ENCODE measurements around the gene EML1.

DNA sequence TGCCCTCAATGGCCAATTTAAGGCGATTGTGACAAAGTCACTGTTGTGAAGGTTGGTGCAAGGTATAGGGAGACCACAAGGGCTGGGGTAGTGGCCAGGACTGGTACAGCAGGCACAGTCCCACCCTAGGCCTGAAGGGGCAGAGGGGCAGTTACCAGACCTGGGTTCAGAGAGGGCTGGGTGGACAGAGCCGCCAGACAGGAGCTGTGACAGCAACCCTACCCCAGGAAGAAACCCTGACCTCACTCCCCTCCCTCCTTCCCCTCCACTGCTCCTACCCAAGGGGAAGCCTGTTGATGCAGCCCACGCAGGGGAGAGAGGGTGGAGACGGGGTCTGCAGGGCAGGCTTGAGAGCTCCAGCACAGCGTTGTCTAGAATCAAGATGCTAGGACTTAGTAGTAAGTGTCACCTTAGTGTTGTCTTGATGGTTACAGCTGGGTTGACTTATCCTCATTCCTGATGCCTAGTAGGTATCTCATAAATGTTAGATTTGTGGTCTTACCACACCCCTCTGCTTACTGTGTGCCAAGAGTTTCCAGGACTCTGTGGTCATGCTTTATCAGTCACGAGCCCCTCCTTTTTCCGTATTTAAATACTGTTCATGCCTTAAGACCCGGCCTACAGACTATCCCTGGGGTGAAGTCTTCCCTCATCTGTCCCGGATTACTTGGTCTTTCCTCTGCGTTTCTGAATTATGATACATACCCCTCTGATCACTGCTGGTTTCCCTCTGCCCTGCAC lies 14.4 kb downstream of the EML1 start:
- TF ChIP-seq, protein P1, sequence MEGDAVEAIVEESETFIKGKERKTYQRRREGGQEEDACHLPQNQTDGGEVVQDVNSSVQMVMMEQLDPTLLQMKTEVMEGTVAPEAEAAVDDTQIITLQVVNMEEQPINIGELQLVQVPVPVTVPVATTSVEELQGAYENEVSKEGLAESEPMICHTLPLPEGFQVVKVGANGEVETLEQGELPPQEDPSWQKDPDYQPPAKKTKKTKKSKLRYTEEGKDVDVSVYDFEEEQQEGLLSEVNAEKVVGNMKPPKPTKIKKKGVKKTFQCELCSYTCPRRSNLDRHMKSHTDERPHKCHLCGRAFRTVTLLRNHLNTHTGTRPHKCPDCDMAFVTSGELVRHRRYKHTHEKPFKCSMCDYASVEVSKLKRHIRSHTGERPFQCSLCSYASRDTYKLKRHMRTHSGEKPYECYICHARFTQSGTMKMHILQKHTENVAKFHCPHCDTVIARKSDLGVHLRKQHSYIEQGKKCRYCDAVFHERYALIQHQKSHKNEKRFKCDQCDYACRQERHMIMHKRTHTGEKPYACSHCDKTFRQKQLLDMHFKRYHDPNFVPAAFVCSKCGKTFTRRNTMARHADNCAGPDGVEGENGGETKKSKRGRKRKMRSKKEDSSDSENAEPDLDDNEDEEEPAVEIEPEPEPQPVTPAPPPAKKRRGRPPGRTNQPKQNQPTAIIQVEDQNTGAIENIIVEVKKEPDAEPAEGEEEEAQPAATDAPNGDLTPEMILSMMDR (IDR thresholded peaks at IDR 0.05; ENCODE audit: insufficient read depth, low read length): no peak
- TF ChIP-seq, protein P2, sequence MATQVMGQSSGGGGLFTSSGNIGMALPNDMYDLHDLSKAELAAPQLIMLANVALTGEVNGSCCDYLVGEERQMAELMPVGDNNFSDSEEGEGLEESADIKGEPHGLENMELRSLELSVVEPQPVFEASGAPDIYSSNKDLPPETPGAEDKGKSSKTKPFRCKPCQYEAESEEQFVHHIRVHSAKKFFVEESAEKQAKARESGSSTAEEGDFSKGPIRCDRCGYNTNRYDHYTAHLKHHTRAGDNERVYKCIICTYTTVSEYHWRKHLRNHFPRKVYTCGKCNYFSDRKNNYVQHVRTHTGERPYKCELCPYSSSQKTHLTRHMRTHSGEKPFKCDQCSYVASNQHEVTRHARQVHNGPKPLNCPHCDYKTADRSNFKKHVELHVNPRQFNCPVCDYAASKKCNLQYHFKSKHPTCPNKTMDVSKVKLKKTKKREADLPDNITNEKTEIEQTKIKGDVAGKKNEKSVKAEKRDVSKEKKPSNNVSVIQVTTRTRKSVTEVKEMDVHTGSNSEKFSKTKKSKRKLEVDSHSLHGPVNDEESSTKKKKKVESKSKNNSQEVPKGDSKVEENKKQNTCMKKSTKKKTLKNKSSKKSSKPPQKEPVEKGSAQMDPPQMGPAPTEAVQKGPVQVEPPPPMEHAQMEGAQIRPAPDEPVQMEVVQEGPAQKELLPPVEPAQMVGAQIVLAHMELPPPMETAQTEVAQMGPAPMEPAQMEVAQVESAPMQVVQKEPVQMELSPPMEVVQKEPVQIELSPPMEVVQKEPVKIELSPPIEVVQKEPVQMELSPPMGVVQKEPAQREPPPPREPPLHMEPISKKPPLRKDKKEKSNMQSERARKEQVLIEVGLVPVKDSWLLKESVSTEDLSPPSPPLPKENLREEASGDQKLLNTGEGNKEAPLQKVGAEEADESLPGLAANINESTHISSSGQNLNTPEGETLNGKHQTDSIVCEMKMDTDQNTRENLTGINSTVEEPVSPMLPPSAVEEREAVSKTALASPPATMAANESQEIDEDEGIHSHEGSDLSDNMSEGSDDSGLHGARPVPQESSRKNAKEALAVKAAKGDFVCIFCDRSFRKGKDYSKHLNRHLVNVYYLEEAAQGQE (IDR thresholded peaks at IDR 0.05; ENCODE audit: insufficient replicate concordance, low read depth): no peak
- TF ChIP-seq POLR2AphosphoS5 (IDR thresholded peaks at IDR 0.05; ENCODE audit: low read depth) (no peak), GABPA (IDR thresholded peaks at IDR 0.05; ENCODE audit: low read depth) (no peak), SPI1 (IDR thresholded peaks at IDR 0.05; ENCODE audit: borderline replicate concordance, low read depth) (no peak)
